Glomerular visceral epithelial cell (primary cell): ENCODE measurements around the gene TMCC3.
"Not testable (repeated sequence)": the region's sequence is repeated elsewhere in the genome, so short reads cannot be mapped to it uniquely, and the experiment has no call there.

Experiments used
- DNase-seq: peaks from one replicate; pipeline ENCODE4 v3.0.0-alpha.2; 2016; ENCODE audit errors: extremely low spot score

Gene TMCC3

DNA sequence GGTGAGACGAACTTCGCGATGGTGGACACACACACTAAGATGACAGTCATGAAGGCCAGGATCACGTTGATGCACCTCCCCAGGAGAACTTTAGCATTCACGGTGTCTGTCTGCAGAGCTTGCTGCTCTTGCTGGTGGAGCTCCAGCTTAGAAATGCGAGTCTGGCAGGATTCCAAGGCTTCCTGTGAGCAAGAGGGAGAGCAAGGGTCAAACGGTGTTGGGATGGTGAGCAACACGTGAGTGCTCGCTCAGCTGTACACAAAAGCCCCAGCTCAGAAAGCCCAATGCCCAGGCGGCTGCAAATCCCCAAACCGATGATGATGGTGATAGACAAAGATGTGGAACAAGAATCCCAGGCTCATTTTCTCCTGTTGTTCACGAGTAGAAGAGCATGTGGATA is 78.8 kb downstream of the TMCC3 start:
- DNase-seq, result peak; percentile 86

DNA sequence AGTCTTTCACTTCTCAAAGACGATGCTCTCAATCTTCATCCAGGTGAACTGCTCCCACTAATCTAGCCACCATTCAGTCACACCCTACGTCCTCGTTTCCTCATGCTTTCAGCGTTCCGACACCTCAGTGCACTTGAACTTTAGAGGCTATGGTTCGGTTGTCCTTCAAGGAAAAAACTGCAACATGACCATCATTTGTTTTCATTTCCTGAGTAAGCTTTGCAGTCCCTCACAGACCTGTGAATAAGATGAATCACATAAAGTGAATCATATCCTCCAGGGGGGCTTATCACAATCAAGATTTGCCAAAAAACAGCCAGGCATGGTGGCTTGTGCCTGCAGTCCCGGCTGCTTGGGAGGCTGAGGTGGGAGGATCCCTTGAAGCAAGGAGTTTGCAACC is 80.2 kb downstream of the TMCC3 start:
- DNase-seq, result peak; percentile 74

DNA sequence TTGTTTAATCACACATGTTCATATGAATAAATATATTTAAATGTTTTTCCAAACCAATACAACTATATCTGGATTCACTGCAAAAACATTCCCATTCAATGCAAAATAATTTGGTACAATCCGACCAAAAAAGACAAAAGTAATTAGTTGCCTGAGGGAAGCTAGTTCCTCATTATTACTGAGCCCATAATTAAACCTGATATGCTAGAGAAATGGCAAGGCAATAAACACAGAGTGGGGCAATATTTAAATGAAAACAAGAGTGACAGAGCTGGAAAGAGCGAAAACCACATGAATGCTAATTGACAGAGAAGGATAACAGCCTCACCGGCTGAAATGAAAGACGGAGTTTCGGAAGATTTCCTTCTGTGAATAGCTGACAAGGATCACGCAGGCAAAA is 82.6 kb downstream of the TMCC3 start:
- DNase-seq, result no peak

DNA sequence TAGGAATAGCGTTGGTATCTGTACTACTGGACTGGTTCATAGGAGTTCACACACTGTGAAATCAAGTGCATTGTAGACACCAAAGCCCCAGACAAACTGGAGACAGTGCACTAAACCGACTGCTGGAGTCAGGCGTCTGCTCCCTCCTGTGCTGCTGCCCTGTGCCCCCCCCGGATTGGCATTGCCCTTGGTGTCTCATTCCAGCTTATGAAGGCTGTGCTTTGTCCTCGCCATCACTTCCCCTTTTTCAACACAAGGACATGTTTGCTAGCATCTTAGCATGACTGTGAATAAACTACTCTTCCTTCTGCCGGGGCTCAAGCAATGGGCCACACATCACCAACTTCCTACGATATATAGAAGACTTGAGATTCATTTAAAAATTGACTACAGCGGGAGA is 84.0 kb downstream of the TMCC3 start:
- no peak for DNase-seq

DNA sequence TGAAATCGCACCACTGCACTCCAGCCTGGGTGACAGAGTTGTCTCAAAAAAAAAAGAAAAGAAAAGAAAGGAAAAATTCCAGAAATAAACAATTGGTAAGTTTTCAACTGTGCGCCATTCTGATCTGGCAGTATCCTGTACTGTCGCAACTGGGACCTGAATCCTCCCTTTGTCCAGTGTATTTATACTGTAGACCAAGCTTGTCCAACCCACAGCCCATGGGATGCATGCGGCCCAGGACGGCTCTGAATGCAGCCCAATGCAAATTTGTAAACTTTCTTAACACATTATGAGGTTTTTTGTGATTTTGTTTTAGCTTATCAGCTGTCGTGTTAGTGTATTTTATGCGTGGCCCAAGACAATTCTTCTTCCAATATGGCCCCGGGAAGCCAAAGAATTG is 84.7 kb downstream of the TMCC3 start:
- DNase-seq, result no peak

DNA sequence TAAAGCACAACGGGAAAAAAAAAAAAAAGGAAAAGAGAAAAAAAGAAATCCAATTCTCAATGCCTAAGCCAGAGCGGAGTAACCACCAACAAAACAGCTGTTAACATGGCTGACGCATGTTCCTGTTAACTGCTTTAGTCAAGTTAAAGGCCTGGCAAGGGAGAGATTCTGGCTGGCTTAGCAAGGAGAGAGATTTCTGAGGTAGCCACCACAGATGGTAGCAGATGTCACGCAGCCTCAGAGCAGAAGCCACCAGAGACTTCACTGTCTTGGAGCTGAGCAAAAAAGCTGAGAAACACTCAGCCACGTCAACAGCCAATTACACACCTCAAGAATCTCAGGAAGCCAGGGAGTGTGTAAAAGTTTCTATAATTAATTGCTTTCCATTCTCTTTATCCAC is 87.1 kb downstream of the TMCC3 start:
- DNase-seq, result no peak

DNA sequence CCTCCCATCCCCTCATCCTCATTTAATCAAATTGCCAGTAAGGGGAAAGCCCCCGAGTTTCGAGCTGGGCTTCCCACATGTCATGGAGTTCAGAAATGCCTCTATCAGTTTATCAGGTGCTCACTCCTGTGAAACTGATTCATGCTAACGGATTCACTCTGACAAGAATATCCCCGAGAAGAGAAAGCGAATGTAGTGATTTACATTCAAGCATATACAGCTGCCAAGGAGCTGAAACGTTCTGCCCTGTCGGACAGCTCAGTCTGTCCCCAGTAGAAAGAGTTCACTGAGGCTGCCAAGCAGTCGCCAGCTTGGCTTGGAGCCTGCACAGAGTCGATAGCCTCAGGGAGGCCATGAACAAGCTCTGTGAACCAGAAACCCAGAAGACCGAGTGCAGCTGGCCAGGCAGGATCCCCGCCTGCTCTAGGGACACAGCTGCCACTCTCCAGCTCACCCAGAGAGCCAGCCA is 88.4 kb downstream of the TMCC3 start:
- peak; percentile 52 for DNase-seq

DNA sequence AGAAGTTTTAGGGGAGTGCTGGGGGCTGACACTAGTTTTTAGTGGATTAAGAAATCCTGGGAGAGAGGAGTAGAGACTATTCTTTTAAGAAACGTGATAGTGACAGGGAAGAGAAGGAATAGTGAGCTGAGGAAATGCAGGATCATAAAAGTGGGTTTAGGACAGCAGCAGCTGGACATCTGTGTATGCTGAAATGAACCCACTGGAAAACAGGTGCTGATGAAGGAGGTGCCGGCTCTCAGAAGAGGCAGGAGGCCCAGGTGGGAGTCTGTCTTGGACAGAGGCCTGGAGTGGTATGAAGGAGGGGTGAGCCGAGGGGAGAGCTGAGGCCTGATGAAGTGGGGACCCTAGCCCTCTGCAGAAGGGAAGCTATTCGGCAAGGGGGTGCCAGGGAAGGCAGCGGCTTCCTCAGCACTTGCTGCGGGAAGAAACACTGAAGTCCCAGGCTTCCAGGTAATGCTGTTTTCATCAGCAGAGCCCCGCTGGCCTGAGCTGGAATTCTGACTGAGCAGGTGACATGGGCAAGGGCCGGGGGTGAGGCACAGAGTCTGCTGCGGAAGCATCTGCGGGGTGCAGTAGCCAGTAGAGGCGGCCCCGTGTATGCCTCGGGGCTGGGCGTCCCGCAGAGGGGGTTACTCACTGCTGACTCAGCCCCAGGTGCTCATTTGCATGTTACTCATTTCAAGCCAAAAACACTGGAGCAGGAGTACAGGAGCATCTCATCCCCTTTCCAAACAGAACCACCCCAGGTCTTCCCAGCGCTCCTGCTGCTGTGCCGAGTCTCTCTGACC is 89.7 kb downstream of the TMCC3 start:
- peak; percentile 84 for DNase-seq

DNA sequence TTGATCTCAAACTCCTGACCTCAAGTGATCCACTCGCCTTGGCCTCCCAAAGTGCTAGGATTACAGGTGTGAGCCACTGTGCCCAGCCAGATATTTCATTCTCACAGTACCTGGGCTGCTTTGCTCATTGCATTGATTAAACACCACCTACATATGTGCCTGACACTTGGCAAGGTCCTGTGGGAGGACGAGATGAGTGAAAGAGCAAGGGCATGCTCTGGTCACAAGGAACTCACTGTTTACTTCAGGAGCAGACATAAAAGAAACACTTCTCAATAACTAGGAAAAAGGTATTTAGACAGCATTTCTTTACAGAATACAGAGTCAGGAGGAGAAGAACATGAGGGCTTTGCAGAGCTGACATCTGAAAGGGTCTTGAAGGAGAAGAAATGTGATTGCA is 91.7 kb downstream of the TMCC3 start:
- DNase-seq, result no peak

DNA sequence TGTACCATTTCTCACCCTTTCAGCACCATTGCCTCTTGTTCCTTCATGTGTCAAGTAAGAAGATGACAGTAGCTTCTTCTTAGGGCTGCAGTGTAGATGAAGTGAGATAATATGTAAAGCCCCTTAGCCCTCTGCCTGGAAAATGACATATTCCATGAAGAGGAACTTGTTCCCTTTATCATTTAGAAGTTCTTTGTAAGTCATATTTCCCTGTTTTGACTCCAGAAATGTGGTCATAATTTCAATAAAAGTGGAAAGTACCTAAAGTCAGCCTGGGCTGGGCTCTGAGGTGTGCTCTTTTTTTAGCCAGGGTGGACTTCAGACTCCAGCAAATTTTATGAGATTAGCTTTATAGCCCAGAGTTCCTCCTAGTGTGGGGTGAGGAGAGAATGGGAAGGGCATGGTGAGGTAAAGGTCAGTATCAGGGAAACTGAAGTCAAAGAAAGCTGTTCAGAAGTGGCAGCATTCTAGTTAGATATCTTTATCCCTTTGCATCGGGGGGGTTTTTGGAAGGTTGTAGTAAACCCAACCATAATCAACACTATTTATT is 92.5 kb downstream of the TMCC3 start:
- DNase-seq, result no peak

DNA sequence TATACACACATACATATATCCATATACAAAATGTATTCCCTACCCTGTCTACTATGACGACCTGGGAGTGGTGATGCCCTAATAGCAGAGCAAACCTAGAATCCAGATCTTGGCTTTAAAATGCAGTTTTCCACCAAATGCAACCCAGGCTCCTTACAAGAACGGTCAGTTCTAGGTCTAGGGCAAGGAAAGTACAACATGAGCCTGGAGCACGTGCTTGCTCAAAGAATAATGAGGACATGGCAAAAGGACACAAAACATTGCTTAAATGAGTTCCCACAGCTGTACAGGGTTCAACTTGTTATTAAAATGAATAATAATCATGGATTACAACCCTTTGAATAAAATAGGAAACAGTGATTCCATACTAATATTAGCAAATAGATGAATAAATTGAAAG is 94.7 kb downstream of the TMCC3 start:
- DNase-seq, result no peak

DNA sequence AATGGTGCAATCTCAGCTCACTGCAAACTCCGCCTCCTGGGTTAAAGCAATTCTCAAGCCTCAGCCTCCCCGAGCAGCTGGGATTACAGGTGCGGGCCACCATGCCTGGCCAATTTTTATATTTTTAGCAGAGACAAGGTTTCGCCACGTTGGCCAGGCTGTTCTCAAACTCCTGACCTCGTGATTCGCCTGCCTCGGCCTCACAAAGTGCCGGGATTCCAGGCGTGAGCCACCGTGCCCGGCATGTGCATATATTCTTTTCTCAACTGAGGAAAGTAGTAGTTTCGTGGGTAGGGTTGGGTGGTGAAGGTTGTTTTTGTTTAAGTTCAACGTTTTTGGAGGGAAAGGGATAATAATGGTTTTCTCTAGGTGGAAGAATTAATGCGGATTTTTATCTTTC is 96.5 kb downstream of the TMCC3 start:
- DNase-seq, result no peak

DNA sequence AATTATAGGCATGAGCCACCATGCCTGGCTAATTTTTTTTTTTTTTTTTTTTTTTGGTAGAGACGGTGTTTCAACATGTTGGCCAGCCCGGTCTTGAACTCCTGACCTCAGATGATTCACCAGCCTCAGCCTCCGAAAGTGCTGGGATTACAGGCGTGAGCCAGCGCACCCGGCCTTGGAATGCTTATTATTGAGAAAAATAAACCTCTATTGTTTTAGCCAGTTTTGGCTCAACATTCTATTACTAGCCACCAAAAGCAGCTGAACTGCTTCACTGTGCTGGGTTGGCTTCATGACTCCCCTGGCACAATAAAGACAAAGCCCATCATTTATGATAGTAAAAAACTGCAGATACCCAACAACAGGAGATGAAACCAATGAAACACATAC is 97.2 kb downstream of the TMCC3 start:
- DNase-seq, result peak; percentile 77

DNA sequence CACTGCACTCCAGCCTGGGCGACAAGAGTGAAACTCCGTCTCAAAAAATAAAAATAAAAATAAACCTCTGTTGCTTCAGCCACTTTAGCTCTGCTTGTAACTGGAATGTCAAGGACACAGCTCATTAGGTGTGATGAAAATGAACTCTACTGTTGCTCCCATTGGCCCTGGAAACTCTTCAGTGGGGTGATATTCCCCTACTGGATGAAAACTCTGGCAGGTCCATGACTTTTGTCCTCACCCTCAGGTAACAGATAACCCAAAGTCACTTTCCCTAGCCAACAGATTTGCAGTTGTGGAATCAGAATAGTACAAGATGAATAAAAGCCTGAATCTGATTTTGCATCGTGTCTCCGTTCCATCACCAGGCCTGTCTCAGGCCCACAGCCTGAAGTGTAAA is 98.5 kb downstream of the TMCC3 start:
- no peak for DNase-seq

DNA sequence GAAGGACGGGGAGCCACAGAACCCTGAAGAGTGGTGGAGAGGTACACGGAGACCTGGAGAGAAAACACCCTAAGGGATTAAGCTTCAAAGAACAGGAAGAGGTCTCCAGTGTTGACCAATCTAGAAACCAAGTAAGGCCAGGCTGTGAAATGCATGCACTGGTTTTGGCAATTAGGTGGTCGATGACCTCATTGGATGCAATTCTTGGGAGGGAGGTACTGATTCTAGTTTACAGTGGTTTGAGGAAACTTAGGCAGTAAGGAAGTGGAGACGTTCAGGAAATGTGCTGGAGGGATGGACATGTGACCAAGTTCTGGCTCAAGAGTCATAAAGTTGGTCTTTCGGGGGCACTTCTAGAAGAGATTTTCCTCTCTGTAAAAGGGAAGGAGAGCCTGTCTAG is 99.4 kb downstream of the TMCC3 start:
- DNase-seq, result no peak

DNA sequence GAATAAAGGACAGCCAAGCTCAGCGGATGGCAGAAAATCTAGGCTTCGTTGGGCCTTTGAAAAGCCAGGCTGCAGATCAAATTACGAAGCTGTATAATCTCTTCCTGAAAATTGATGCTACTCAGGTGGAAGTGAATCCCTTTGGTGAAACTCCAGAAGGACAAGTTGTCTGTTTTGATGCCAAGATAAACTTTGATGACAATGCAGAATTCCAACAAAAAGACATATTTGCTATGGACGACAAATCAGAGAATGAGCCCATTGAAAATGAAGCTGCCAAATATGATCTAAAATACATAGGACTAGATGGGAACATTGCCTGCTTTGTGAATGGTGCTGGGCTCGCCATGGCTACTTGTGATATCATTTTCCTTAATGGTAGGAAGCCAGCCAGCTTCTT is 101.5 kb downstream of the TMCC3 start:
- DNase-seq, result not testable (repeated sequence)

DNA sequence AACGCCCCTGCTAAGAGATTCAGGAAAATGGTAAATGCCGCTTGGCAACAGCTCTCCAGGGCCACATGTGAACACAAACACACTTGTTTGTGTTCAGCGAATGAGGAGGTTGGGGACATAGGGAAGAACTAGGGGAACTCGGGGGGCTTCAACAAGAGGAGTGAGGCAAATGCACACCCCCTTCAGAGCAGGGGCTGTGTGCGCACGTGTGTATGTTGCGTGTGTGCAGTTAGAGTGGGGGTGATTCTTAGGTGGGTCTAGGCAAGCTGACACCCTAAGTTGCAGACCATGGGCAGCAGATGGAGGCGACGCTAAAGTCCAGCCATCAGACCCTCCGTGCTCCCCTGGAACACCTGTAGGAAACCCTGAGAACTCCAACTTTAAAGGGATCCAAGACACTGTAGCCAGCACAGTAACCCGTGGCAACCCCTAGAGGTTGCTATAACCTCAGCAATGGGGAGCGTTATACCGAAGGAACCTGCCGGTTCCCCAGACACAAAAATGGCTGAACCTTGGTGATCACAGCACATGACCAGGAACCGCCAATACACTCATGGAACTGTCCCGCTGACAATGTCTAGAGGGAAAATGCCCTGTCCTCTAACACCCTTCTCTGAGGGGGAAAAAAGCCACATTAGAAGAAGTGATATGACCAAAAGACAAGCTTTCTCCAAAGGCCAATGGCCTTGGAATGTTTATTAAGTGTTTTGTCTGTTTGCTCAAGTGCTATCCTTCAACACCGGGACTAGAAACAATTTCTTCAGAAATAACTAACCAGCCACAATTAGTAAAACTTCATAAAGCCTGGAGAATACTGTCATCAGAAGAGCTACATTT is 104.2 kb downstream of the TMCC3 start:
- peak; percentile 67 for DNase-seq

DNA sequence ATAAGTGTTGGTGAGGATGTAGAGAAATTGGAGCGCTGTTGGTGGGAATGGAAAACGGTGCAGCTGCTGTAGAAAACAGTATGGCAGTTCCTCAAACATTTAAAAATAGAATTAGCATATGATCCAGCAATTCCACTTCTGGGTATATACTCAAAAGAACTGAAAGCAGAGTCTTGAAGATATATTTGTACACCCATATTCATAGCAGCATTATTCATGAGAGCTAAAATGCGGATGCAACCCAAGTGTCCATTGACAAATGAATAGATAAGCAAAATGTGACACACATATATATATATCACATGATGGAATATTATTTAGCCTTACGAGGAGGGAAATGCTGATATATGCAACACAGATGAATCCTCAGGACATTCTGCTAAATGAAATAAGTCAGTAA is 106.0 kb downstream of the TMCC3 start:
- no peak for DNase-seq

DNA sequence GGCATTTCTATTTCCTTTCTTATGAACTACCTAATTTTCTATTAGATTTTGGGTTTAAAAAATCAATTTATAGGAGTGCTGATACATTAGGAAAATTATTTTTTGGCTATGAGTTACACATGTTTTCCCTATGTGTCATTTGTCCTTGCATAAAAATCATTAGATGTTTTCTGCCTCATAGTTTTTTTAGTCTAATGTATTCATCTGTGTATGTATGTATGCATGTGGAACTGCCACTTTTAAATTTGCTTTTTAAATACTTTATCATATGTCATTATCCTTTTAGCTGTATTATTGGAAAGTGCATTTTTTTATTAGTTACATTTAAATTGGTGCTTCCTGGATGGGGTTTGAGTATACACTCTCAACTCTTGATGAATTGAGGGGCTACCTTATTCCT is 112.0 kb downstream of the TMCC3 start:
- DNase-seq, result no peak

DNA sequence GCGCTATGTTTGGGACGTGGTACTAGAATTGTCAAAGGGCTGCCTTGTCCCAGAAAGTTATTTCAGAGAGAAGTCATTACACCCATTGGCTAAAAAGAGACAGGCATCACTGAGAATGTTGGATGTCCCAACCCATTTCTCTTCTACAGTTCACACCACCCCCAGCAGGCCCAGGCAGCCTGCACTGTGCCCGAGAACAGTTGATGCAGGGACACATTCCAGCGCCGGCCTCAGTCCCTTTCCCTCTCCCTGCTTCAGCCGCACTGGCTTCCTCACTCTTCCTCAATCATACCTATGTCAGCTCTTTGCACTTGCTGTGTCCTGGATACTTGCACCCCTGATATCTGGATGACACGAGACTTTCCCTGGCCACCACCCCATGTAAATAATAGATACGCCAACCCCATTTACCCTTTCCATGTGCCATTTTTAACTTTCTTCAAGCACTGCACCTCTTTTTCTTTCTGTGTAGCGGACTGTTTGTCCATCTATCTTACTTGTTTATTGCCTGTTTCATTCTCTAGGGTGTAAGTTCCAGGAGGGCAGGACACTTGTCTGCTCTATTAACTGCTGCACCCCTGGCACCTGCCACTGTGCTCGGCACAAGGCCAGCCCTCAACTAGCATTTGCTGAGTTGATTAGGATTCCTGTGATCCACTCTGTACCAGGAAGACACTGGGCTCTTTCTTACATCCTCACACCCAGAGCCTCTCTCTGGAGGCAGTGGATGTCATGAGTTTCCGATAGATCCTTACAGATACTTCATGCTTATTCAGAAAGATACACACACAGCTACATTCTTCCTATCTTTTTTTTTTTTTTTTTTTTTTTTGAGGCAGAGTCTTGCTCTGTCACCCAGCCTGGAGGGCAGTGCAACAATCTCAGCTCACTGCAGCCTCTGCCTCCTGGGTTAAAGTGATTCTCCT is 114.1 kb downstream of the TMCC3 start:
- no peak for DNase-seq

DNA sequence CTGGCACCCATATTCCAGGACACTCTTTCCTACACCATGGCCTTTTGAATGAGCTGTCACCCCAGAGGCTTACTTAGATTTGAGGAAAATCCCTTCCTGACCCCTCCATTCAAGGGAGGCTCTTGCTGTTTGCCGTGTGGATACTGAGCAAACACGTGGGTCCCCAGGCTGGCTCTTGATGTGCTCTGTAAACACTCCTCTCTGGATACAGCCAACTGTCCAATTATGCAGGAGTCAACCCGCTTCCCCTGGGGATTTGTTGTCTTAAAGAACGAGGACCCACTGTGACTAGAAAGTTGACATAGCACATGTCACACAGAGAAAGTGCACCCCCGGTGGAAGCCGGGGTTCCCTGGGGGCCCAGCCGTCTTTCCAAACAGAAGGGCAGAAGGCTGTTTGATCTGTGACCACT is 114.8 kb downstream of the TMCC3 start:
- no peak for DNase-seq
